ENCODE data around the gene VTI1B. TPM values are rescaled to one million over a fixed set of nuclear protein-coding genes. Genes with fewer than 3 reads are reported as not detected.

VTI1B gene
- total and polyA plus RNA-seq, 10 of the 15 experiments (the other 5 are each of a cell fraction or from before 2014, with no cell fraction given): 15.0 to 117 (median 50.5) TPM

DNA sequence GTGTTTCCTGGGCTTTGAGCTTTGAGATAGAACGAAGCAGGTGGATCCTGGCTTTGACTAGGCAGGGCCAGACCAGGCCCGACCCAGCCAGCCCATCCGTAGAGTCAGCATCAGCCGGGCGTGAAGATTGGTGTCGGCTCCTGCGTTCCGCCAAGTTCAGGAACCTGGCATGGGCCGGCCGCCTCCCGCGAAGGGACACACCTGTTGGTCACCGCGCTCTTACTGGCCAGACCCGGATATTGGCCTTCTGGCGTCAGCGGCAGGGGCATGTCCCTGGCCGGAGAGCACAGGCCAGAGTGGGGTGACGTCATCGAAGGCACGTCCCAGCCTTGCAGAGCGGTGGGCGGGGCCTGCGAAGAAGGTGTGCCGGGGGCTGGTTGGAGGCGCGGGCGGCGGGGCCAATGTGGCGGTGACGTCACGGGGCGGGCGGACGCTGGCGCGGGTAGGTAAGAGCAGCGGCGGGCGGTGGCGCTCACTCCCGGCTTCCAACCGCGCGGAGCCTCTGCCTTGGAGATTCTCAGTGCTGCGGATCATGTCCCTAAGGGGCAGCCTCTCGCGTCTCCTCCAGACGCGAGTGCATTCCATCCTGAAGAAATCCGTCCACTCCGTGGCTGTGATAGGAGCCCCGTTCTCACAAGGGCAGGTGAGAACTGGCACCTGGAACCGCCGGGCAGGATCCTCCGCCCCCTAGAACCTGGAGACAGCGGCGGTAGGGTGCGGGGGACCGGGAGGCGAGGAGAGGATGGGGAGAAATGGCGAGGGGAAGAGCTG, 54.8 kb downstream of the VTI1B start, which contains the start of gene ARG2:
ARG2 (plus strand) TSS at position 475 of the 771 bp plus-strand sequence; CDS start at position 533, 58 bp downstream.
- BruUV-seq (replicated peaks): no TSS peak
- Histone ChIP-seq H3K4me3 (peak within 1 kb of the TSS; percentile 82), H3K9me3 (replicated peaks; ENCODE audit: control insufficient read depth, insufficient read depth, low read length) (no peaks in the 10 kb centered on the region), H3K9ac (ENCODE audit: control insufficient read depth, insufficient read depth, low read length) (peak within 1 kb of the TSS; percentile 28; the same call in 1 of the 2 replicates), H2AFZ (ENCODE audit: control insufficient read depth, low read depth, low read length) (peak within 1 kb of the TSS; percentile 94), H3K4me2 (ENCODE audit: control insufficient read depth, insufficient read depth) (peak within 1 kb of the TSS; percentile 96), H3K27me3 (replicated peaks in 1 of 2; ENCODE audit: control insufficient read depth in 2 of 2, insufficient read depth in 2 of 2, low read length in 1 of 2) (no peaks in the 10 kb centered on the region), H3K36me3 (ENCODE audit: control insufficient read depth in 2 of 2, insufficient read depth in 2 of 2, low read length in 1 of 2) (no peaks in the 10 kb centered on the region), H4K20me1 (ENCODE audit: control insufficient read depth, insufficient read depth) (no peaks in the 10 kb centered on the region), H3K4me1 (ENCODE audit: control insufficient read depth, insufficient read depth, low read length) (peaks cover 5% of the 10 kb centered on the region; the same call in 1 of the 2 replicates), H3K79me2 (ENCODE audit: control insufficient read depth, insufficient read depth, low read length) (no peaks in the 10 kb centered on the region), H3K27ac (ENCODE audit: control insufficient read depth, insufficient read depth) (no peak within 1 kb of the TSS)
- ChIA-PET RAD21 (ENCODE audit: unreplicated experiment) (interaction anchor here (0.7 to 5.5 kb wide), 28 partner anchors 15 to 1260 kb away, joined by 3 to 99 read pairs (median 4); partner anchors contain the start of genes PIGH, RDH11 and RDH12), POLR2A (interaction anchor here (0.8 to 2.7 kb wide), 8 partner anchors 12 to 91 kb away, joined by 3 to 9 read pairs (median 4); partner anchors contain the start of genes PIGH and RDH11), SMC1A (ENCODE audit: uncharacterized antibody, unreplicated experiment) (interaction anchor here (0.6 to 10.5 kb wide), 33 partner anchors 11 to 260 kb away, joined by 3 to 151 read pairs (median 5); partner anchors contain the start of genes ATP6V1D, PIGH, RDH11 and RDH12), CTCF (interaction anchor here (0.7 to 4.0 kb wide), 43 partner anchors 9 to 1197 kb away, joined by 3 to 179 read pairs (median 6); partner anchors contain the start of genes ATP6V1D, EIF2S1, PIGH and RDH11)
- under 1% methylated on average over 60 of the region's 62 CpGs for WGBS (ENCODE audit: insufficient coverage, insufficient replicate concordance, low lambda C conversion rate, missing lambda C conversion rate)
- intact Hi-C loops (cut with micrococcal nuclease; ENCODE audit: unreplicated experiment) (no loop called here), in situ Hi-C loops (cut with MboI) (loop anchor here (5.0 kb wide), 1 partner anchor 83 kb away; the partner anchor contains the start of gene RDH12)
- DNase-seq (ENCODE audit: low read depth, low spot score) (peak; percentile 65), ATAC-seq (peak; percentile 97), FAIRE-seq (peak; percentile 89)
- TF ChIP-seq BACH1 (IDR thresholded peaks at IDR 0.05; ENCODE audit: borderline replicate concordance) (0 out of 2 replicates have a peak, but pooled peaks have one; percentile 23), NR2F1 (conservative IDR thresholded peaks at IDR 0.05) (0 out of 2 replicates have a peak, but pooled peaks have one; percentile 16), GATAD2B (conservative IDR thresholded peaks at IDR 0.05; ENCODE audit: low read depth) (0 out of 2 replicates have a peak, but pooled peaks have one; percentile 36), EP300 (IDR thresholded peaks at IDR 0.05; ENCODE audit: borderline replicate concordance in 1 of 2, control insufficient read depth in 1 of 2, low read depth in 2 of 2, low read length in 2 of 2) (no peak), POLR2A (IDR thresholded peaks at IDR 0.05; ENCODE audit: low read depth, low read length) (peak; percentile 56), CTCF (IDR thresholded peaks at IDR 0.05 in 2 of 3, conservative IDR thresholded peaks at IDR 0.05 in 1 of 3; ENCODE audit: control insufficient read depth in 2 of 3, extremely low read depth in 1 of 3, insufficient read depth in 1 of 3, low read depth in 3 of 3, low read length in 3 of 3) (peak in 1 of 3 experiments; percentile 32; a peak in 1 of 6 replicates), EGR1 (IDR thresholded peaks at IDR 0.05; ENCODE audit: borderline replicate concordance in 1 of 2, low read depth in 2 of 2, low read length in 2 of 2) (0 out of 3 replicates have a peak, but pooled peaks of 1 of the 2 experiments have one; percentile 20), CREM (IDR thresholded peaks at IDR 0.05; ENCODE audit: low read depth) (peak; percentile 88), LARP7 (IDR thresholded peaks at IDR 0.05) (0 out of 2 replicates have a peak, but pooled peaks have one; percentile 13), CREB1 (IDR thresholded peaks at IDR 0.05; ENCODE audit: low read depth) (peak; percentile 93), HDAC2 (IDR thresholded peaks at IDR 0.05) (no peak), DPF2 (IDR thresholded peaks at IDR 0.05) (peak; percentile 70; the same call in 1 of the 2 replicates)
- TF ChIP-seq, protein P1, sequence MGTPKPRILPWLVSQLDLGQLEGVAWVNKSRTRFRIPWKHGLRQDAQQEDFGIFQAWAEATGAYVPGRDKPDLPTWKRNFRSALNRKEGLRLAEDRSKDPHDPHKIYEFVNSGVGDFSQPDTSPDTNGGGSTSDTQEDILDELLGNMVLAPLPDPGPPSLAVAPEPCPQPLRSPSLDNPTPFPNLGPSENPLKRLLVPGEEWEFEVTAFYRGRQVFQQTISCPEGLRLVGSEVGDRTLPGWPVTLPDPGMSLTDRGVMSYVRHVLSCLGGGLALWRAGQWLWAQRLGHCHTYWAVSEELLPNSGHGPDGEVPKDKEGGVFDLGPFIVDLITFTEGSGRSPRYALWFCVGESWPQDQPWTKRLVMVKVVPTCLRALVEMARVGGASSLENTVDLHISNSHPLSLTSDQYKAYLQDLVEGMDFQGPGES (IDR thresholded peaks at IDR 0.05): 0 out of 2 replicates have a peak, but pooled peaks have one; percentile 18
- TF ChIP-seq, protein P2, sequence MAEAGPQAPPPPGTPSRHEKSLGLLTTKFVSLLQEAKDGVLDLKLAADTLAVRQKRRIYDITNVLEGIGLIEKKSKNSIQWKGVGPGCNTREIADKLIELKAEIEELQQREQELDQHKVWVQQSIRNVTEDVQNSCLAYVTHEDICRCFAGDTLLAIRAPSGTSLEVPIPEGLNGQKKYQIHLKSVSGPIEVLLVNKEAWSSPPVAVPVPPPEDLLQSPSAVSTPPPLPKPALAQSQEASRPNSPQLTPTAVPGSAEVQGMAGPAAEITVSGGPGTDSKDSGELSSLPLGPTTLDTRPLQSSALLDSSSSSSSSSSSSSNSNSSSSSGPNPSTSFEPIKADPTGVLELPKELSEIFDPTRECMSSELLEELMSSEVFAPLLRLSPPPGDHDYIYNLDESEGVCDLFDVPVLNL (IDR thresholded peaks at IDR 0.05; ENCODE audit: low read depth, low read length): no peak

Measured in GM12878 (cell line).